ENCODE data around the gene PTPRG.

DNA sequence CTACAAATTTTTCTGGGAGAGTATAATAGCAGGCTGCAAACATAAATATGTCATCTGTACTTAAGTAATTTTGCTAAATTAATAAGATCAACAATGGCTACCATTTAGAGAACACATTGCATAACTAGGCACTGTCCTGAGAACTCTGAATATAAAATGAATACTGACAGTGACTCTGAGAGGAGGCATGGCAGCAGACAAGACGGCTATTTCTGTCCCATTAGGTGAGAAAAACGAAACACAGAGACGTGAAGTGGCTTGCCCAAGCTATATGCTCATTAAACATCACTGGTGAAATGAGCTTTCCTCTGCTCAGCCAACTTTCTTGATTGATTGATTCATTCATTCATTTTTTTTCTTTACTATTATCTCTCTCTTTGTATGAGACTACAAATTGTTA lies 384.3 kb downstream of the PTPRG start:
- TF ChIP-seq EP300 (IDR thresholded peaks at IDR 0.05; ENCODE audit: low read depth in 2 of 2, low read length in 2 of 2): no peak
- TF ChIP-seq EP300 (CRISPR knock-in tag; IDR thresholded peaks at IDR 0.05; ENCODE audit: borderline replicate concordance): no peak
- TF ChIP-seq EZH2 (conservative IDR thresholded peaks at IDR 0.05; ENCODE audit: low read depth, low read length): no peak
- TF ChIP-seq E2F1 (CRISPR knock-in tag; IDR thresholded peaks at IDR 0.05): no peak

Data from HepG2 (cell line).